ENCODE data around the gene NFYB. TPM values are rescaled to one million over a fixed set of nuclear protein-coding genes. Genes with fewer than 3 reads are reported as not detected.

NFYB gene
- 100 to 1,000 TPM in 1 of 6 donors, 10 to 100 TPM in 5; 20.3 to 101 (median 39.0) TPM for total RNA-seq

- DNase-seq (peak; percentile 97 to 98), ATAC-seq (ENCODE audit: low FRiP score in 2 of 2) (peak; percentile 98)
- H3K27ac ChIP-seq: peak within 1 kb of the TSS; percentile 83 to 95 (median 90)
- H3K9me3 ChIP-seq: no peaks in the 10 kb centered on the region
- TF ChIP-seq POLR2AphosphoS5 (IDR thresholded peaks at IDR 0.05) (peak in 1 of 2 donors; percentile 87), POLR2A (IDR thresholded peaks at IDR 0.05) (peak in 3 of 4 donors; percentile 15 to 79 (median 77)), CTCF (IDR thresholded peaks at IDR 0.05) (no peak), EP300 (IDR thresholded peaks at IDR 0.05) (peak in 1 of 4 donors; percentile 18)
- peaks cover 0 to 8% (median under 1%) of the 10 kb centered on the region in 4 donors for H3K36me3 ChIP-seq
- 6 to 32% methylated on average over 12 to 103 of the region's 111 CpGs for WGBS, 2 donors
- H3K27me3 ChIP-seq: no peaks in the 10 kb centered on the region
- peak within 1 kb of the TSS; percentile 62 to 89 (median 84) for H3K4me3 ChIP-seq
- H3K4me1 ChIP-seq: peaks cover 12 to 37% (median 25%) of the 10 kb centered on the region in 4 donors
Observed at GRCh38 chr12:104137902-104138796, at the start of gene NFYB. NFYB (minus strand) TSS chr12:104138210; CDS start chr12:104135453, 2,757 bp downstream.

GRCh38 chr12:104187446-104188155 is 49.6 kb upstream of the NFYB start:
- Histone ChIP-seq H3K27ac (no peak overlapping the region), H3K4me3 (no peak overlapping the region), H3K4me1 (no peaks in the 10 kb centered on the region), H3K9me3 (peaks cover 0 to 13% (median 8%) of the 10 kb centered on the region in 4 donors), H3K27me3 (no peaks in the 10 kb centered on the region), H3K36me3 (no peaks in the 10 kb centered on the region)
- WGBS, 2 donors: 88 to 96% methylated on average over 17 to 18 of the region's 18 CpGs
- no peak for TF ChIP-seq EP300 (IDR thresholded peaks at IDR 0.05)
- DNase-seq (peak in 1 of 2 donors; percentile 69), ATAC-seq (ENCODE audit: low FRiP score in 2 of 2) (no peak)

GRCh38 chr12:104183443-104183842 is 45.4 kb upstream of the NFYB start:
- ATAC-seq (ENCODE audit: low FRiP score in 2 of 2): no peak
- Histone ChIP-seq H3K4me1 (peaks cover 0 to 7% (median 3%) of the 10 kb centered on the region in 4 donors), H3K27me3 (no peaks in the 10 kb centered on the region), H3K27ac (no peak overlapping the region), H3K36me3 (no peaks in the 10 kb centered on the region), H3K4me3 (no peak overlapping the region), H3K9me3 (peaks cover 0 to 13% (median 8%) of the 10 kb centered on the region in 4 donors)
- DNase-seq: no peak
- no peak for TF ChIP-seq EP300 (IDR thresholded peaks at IDR 0.05)
- WGBS, 2 donors: 84 to 87% methylated on average over 3 of the region's 3 CpGs

GRCh38 chr12:104182621-104183378 is 44.8 kb upstream of the NFYB start:
- Histone ChIP-seq H3K27ac (peak overlapping the region in 1 of 4 donors; percentile 46), H3K27me3 (no peaks in the 10 kb centered on the region), H3K4me1 (peaks cover 5 to 13% (median 9%) of the 10 kb centered on the region in 4 donors), H3K4me3 (no peak overlapping the region), H3K36me3 (no peaks in the 10 kb centered on the region), H3K9me3 (peaks cover 0 to 13% (median 8%) of the 10 kb centered on the region in 4 donors)
- no peak for ATAC-seq (ENCODE audit: low FRiP score in 2 of 2)
- no peak for DNase-seq
- TF ChIP-seq POLR2A (IDR thresholded peaks at IDR 0.05) (no peak), CTCF (IDR thresholded peaks at IDR 0.05) (no peak), POLR2AphosphoS5 (IDR thresholded peaks at IDR 0.05) (no peak)
- WGBS, 2 donors: 84 to 92% methylated on average over 5 of the region's 5 CpGs

- peak overlapping the region in 2 of 4 donors; percentile 46 to 51 for H3K27ac ChIP-seq
- ATAC-seq (ENCODE audit: low FRiP score in 2 of 2) (peak; percentile 24 to 73), DNase-seq (no peak)
Observed at GRCh38 chr12:104182144-104182543, 44.1 kb upstream of the NFYB start.

More at GRCh38 chr12:104182144-104182543, 44.1 kb upstream of the NFYB start:
- Histone ChIP-seq H3K4me3 (no peak overlapping the region), H3K27me3 (no peaks in the 10 kb centered on the region), H3K36me3 (no peaks in the 10 kb centered on the region), H3K4me1 (peaks cover 9 to 15% (median 13%) of the 10 kb centered on the region in 4 donors), H3K9me3 (peaks cover 0 to 13% (median 8%) of the 10 kb centered on the region in 4 donors)
- TF ChIP-seq CTCF (IDR thresholded peaks at IDR 0.05): no peak
- peak in 1 of 2 donors; percentile 56 for TF ChIP-seq POLR2AphosphoS5 (IDR thresholded peaks at IDR 0.05)
- WGBS, 2 donors: 47 to 55% methylated on average over 4 of the region's 4 CpGs

Measured in upper lobe of left lung (tissue), 6 donors.